ENCODE data around the gene EOMES. TPM values are rescaled to one million over a fixed set of nuclear protein-coding genes. Genes with fewer than 3 reads are reported as not detected.

The EOMES gene
- total RNA-seq, 1 donor from 2014 or later, result not detected

- Histone ChIP-seq H3K36me3 (ENCODE audit: control insufficient read depth, insufficient read depth, low read length) (no peaks in the 10 kb centered on the region), H3K27me3 (ENCODE audit: control insufficient read depth, insufficient read depth, low read length) (no peaks in the 10 kb centered on the region), H3K4me3 (ENCODE audit: low read depth, low read length) (no peak overlapping the region)
- no peak for FAIRE-seq
- no peak for TF ChIP-seq CTCF (IDR thresholded peaks at IDR 0.05; ENCODE audit: insufficient read depth, low read length, severe bottlenecking)
- DNase-seq (ENCODE audit: low read depth), result no peak
Observed at GRCh38 chr3:27685474-27685873, 36.6 kb downstream of the EOMES start.

GRCh38 chr3:27684302-27684701 lies 37.8 kb downstream of the EOMES start:
- DNase-seq (ENCODE audit: low read depth) (no peak), FAIRE-seq (no peak)
- Histone ChIP-seq H3K36me3 (ENCODE audit: control insufficient read depth, insufficient read depth, low read length) (no peaks in the 10 kb centered on the region), H3K4me3 (ENCODE audit: low read depth, low read length) (no peak overlapping the region), H3K27me3 (ENCODE audit: control insufficient read depth, insufficient read depth, low read length) (no peaks in the 10 kb centered on the region)
- TF ChIP-seq CTCF (IDR thresholded peaks at IDR 0.05; ENCODE audit: insufficient read depth, low read length, severe bottlenecking), result no peak

DNA sequence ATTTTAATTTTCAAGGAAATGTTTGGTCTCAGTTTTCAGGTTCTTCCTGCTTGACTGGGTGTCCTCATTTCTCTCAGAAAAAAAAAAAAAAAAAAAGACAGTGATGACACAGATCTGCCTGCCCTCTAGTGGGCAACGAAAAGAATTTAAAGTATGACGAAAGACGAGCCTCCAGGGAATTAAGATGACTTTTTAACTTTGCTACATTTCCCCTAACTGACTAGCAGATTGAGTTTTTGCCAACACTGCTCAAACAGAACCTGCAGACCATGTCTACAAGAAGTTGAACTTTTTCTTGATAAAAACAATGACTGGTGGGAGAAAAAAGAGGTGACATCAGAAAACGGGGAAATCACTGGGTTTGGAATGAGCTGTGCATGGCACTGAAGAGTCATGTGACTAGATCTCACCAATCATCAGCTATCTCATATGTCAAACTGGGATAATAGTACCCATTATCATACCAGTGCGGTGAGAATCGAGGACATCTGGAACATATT lies 40.8 kb downstream of the EOMES start:
- H3K27me3 ChIP-seq (ENCODE audit: control insufficient read depth, insufficient read depth, low read length), result no peaks in the 10 kb centered on the region
- no peak for FAIRE-seq
- peak overlapping the region; percentile 9 for H3K4me3 ChIP-seq (ENCODE audit: low read depth, low read length)
- peak; percentile 83 for DNase-seq (ENCODE audit: low read depth)
- peak; percentile 57 for TF ChIP-seq CTCF (IDR thresholded peaks at IDR 0.05; ENCODE audit: insufficient read depth, low read length, severe bottlenecking)
- H3K36me3 ChIP-seq (ENCODE audit: control insufficient read depth, insufficient read depth, low read length), result no peaks in the 10 kb centered on the region

GRCh38 chr3:27680517-27681246 lies 41.4 kb downstream of the EOMES start:
- no peak for DNase-seq (ENCODE audit: low read depth)
- Histone ChIP-seq H3K36me3 (ENCODE audit: control insufficient read depth, insufficient read depth, low read length) (no peaks in the 10 kb centered on the region), H3K4me3 (ENCODE audit: low read depth, low read length) (no peak overlapping the region), H3K27me3 (ENCODE audit: control insufficient read depth, insufficient read depth, low read length) (no peaks in the 10 kb centered on the region)
- TF ChIP-seq CTCF (IDR thresholded peaks at IDR 0.05; ENCODE audit: insufficient read depth, low read length, severe bottlenecking), result no peak
- no peak for FAIRE-seq

- DNase-seq (ENCODE audit: low read depth) (no peak), FAIRE-seq (no peak)
- no peaks in the 10 kb centered on the region for H3K36me3 ChIP-seq (ENCODE audit: control insufficient read depth, insufficient read depth, low read length)
- no peak for TF ChIP-seq CTCF (IDR thresholded peaks at IDR 0.05; ENCODE audit: insufficient read depth, low read length, severe bottlenecking)
- no peaks in the 10 kb centered on the region for H3K27me3 ChIP-seq (ENCODE audit: control insufficient read depth, insufficient read depth, low read length)
- H3K4me3 ChIP-seq (ENCODE audit: low read depth, low read length), result no peak overlapping the region
Observed at GRCh38 chr3:27679691-27680090, 42.4 kb downstream of the EOMES start.

- Histone ChIP-seq H3K4me3 (ENCODE audit: low read depth, low read length) (no peak overlapping the region), H3K36me3 (ENCODE audit: control insufficient read depth, insufficient read depth, low read length) (no peaks in the 10 kb centered on the region), H3K27me3 (ENCODE audit: control insufficient read depth, insufficient read depth, low read length) (no peaks in the 10 kb centered on the region)
- no peak for TF ChIP-seq CTCF (IDR thresholded peaks at IDR 0.05; ENCODE audit: insufficient read depth, low read length, severe bottlenecking)
- FAIRE-seq (no peak), DNase-seq (ENCODE audit: low read depth) (no peak)
Observed at GRCh38 chr3:27678234-27678633, 43.9 kb downstream of the EOMES start.

All from bronchial epithelial cell (primary cell).